Vagina (tissue), 2 donors: ENCODE results near the gene HASPIN.
A peak's percentile ranks its signal among the peaks of the same experiment; 100 is the strongest.

ENCODE experiments used
- CTCF ChIP-seq, 3 experiments: fragments of 450-650 bp in 2 of 3; fragments of 200-600 bp in 1 of 3; sonication (generic) in 1 of 3; IDR thresholded peaks; one replicate each; pipeline ENCODE4 v1.5.1; 2017 to 2019; ENCODE audit warnings: antibody characterized with exemption in 3 of 3, mild to moderate bottlenecking in 2 of 3, moderate library complexity in 2 of 3
- POLR2A ChIP-seq, 2 donors: fragments of 450-650 bp; IDR thresholded peaks; one replicate each; pipeline ENCODE4 v1.6.1; 2017; ENCODE audit warnings: antibody characterized with exemption in 2 of 2, mild to moderate bottlenecking in 2 of 2, moderate library complexity in 2 of 2
- POLR2AphosphoS5 ChIP-seq, 2 donors: sonication (generic); formaldehyde crosslinking; IDR thresholded peaks; one replicate each; pipeline ENCODE4 v1.9.0; 2017; ENCODE audit warnings: antibody characterized with exemption in 2 of 2, mild to moderate bottlenecking in 2 of 2, low read depth in 1 of 2; ENCODE audit not compliant: insufficient read depth in 1 of 2

GRCh38 chr17:3683054-3683511, 40.6 kb upstream of the HASPIN start:
- TF ChIP-seq CTCF (IDR thresholded peaks at IDR 0.05), result peak; percentile 49 to 78 (median 62)
- no peak for TF ChIP-seq POLR2A (IDR thresholded peaks at IDR 0.05)
- TF ChIP-seq POLR2AphosphoS5 (IDR thresholded peaks at IDR 0.05; ENCODE audit: insufficient read depth in 1 of 2, low read depth in 1 of 2), result no peak
